Putamen (tissue), 1 donor: ENCODE measurements around the gene SUMF2.
A peak's percentile ranks its signal among the peaks of the same experiment; 100 is the strongest.
"Not testable (repeated sequence)": the region's sequence is repeated elsewhere in the genome, so short reads cannot be mapped to it uniquely, and the experiment has no call there.

Source experiments
- DNase-seq: peaks from one replicate; pipeline ENCODE4 v3.0.0-alpha.2; 2016; ENCODE audit warnings: low spot score

SUMF2 gene

DNA sequence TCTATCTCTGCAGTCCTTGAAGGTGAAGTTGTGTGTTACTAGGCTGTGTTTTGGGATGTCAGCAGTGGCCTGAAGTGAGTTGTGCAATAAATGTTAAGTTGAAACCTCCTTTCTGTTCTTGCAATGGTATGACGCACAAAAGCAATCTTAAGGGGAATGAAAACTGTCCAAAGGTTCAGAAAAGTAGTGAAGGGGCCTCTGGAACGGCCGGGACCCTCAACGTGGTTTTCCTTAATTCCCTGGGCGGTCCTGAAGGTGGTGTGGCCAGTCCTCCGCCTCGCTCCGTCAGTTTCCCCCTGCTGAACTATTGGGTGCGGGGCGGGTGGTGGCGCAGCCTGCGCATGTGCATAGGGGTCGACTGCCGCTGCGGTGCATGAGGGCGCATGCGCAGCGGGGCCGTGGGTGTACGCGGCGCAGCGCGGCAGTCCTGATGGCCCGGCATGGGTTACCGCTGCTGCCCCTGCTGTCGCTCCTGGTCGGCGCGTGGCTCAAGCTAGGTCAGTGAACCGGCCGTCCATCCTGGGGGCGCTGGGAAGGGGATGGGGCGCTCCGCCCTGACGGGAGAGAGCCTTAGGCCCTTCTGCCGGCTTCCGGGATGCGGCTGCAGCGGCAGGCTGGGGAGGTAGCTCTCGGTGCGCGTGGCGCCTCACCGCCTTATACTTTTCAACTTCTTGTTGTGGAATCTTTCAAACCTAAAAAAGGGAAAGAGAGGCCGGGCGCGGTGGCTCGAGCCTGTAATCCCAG lies at the start of gene SUMF2:
SUMF2 (plus strand) TSS at position 405 of the 744 bp plus-strand sequence; CDS start at position 431, 26 bp downstream.
- peak; percentile 92 for DNase-seq

DNA sequence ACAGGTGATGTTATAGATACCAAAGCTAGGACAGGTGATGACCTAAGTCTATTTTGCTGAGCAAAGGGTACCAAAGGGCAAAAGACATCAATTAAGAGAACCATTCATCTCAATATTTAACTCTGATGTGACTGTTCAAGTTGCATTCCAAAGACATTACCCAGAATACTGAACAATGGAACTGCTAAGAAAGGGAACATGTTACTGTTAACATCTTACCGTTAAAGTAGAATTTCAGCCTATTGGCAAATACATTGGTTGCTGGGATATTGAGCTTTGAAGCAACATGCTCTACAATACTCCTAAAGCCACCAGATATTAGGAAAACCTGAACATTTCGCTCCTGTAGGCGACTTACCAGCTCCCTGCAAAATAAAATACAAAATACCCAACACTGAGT lies 47.1 kb upstream of the SUMF2 start:
- DNase-seq: not testable (repeated sequence)

DNA sequence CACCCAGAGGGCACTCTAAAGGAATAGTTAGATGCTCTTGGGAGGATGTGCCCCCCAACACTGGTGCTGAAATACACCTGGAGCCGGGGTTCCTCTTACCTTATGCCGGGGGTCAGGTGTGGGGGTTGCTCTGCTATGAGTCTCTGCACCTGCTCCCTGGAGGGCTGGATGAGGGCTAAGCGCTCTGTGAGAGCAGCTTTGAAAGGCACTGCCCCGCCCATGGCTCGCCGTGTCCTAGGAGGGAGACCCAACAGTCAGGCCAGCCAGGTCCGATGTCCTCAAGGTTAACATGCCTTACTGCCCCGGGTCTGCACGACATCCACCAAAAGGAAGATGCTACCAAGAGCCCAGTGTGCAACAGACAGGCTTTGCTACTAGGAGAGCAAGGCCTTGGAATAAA lies 44.6 kb upstream of the SUMF2 start:
- no peak for DNase-seq

GRCh38 chr7:56023500-56023899 lies 40.6 kb upstream of the SUMF2 start:
- no peak for DNase-seq

GRCh38 chr7:56026538-56026937 lies 37.5 kb upstream of the SUMF2 start:
- no peak for DNase-seq

DNA sequence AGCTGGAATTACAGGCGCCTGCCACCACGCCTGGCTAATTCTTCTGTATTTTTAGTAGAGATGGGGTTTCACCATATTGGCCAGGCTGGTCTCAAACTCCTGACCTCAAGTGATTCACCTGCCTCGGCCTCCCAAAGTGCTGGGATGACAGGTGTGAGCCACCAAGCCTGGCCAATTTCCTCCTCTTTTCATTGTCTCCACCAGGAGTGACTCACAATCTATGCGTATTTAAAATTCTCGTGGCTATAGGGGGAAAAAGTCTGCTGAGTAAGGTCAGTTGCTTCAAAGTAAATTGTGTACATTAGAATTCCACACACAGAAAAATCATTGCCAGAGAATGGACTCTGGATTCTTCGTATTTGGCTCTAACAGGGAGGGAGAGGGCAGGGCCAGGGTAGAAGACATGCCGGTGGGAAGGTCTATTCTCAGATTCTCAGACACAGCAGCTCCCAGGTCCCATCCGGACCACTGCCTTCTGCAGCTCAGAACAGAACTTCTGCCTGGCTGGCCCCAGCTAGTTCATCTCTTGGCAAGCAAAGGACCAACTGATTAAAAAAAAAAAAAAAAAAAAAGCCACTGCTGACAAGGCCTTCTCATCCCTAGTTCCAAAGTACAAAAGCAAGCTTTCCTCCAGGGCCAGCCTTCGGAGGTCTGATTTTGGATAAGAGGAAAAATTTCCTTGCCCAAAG lies 35.0 kb upstream of the SUMF2 start:
- no peak for DNase-seq

GRCh38 chr7:56030340-56030739 lies 33.7 kb upstream of the SUMF2 start:
- DNase-seq: no peak

- DNase-seq: not testable (repeated sequence)
Measured at GRCh38 chr7:56031556-56031955, 32.5 kb upstream of the SUMF2 start.

DNA sequence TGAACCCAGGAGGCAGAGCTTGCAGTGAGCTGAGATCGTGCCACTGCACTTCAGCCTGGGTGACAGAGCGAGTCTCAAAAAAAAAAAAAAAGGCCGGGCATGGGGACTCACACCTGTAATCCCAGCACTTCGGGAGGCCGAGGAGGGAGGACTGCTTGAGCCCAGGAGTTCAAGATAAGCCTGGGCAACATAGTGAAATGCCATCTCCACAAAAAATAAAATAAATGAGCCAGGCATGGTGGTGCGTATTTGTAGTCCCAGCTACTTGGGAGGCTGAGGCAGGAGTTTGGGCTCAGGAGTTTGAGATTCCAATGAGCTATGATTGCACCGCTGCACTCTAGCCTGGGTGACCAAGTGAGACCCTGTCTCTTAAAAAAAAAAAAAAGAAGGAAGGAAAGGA lies 31.5 kb upstream of the SUMF2 start:
- not testable (repeated sequence) for DNase-seq

- DNase-seq: peak; percentile 70
Measured at GRCh38 chr7:56033671-56034432, 30.2 kb upstream of the SUMF2 start.

DNA sequence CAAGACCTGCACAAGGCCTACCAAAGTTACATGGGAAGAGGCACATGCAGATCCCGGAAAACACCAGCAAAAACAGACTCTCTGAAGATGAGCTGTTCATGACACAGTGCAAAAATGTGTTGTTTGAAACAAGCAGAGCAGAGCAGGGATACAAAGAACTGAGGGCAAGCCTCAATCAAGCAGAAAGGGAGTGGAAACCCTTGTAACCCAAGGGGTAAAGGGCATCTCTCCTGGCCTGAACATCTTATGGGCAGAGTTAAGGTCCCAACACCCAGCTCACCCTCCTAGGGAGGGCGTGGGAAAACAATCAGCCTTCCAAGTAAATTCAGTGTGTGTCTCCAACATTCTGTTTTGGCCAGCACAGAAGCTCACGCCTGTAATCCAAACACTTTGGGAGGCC lies 23.4 kb upstream of the SUMF2 start:
- DNase-seq: no peak

GRCh38 chr7:56045758-56046157 lies 18.3 kb upstream of the SUMF2 start:
- DNase-seq: not testable (repeated sequence)

DNA sequence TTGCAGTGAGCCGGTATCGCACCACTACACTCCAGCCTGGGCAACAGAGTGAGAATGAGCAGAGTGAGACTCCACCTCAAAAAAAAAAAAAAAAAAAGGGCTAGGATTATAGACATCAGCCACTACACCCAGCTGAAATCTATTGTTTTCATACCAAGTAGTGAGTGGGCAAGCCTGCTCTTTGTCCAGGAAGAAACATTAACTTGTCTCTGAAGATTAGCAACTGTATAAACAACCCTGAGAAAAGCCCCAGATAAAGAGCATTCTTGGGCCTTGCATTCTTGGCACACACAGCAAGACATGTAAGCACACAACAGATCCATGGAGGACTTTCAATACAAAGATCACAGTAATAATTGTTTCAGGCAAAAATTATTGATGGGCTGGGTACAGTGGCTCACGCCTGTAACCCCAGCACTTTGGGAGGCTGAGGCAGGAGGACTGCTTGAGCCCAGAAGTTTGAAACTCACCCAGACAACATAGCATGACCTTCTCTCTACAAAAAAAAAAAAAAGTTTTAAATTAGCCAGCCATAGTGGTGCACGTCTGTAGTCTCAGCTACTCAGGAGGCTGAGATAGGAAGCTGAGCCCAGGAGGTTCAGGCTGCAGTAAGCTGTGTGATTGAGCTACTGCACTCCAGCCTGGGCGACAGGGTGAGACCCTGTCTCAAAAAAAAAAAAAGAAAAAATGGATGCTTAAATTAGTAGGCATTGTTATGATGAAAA lies 17.2 kb upstream of the SUMF2 start:
- DNase-seq: no peak

DNA sequence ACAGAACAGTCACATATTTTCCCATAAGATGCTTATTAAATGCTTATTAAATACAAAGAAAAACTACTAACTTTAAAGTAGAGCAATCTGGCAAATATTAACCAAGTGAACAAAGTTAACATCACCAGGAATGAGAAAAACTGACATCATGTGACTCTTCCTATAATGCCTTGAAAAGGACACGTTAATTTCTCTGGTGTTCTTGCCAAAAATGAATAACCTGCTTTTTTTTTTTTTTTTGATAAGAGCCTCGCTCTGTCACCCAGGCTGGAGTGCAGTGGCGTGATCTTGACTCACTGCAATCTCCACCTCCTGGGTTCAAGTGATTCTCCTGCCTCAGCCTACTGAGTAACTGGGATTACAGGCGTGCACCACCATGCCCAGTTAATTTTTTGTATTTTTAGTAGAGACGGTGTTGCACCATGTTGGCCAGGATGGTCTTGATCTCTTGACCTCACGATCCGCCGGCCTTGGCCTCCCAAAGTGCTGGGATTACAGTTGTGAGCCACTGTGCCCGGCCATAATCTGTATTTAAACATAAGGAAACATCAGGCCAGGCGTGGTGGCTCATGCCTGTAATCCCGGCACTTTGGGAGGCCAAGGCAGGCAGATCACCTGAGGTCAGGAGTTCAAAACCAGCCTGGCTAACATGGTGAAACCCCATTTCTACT lies 16.5 kb upstream of the SUMF2 start:
- not testable (repeated sequence) for DNase-seq

GRCh38 chr7:56048245-56048644 lies 15.8 kb upstream of the SUMF2 start:
- DNase-seq: no peak

DNA sequence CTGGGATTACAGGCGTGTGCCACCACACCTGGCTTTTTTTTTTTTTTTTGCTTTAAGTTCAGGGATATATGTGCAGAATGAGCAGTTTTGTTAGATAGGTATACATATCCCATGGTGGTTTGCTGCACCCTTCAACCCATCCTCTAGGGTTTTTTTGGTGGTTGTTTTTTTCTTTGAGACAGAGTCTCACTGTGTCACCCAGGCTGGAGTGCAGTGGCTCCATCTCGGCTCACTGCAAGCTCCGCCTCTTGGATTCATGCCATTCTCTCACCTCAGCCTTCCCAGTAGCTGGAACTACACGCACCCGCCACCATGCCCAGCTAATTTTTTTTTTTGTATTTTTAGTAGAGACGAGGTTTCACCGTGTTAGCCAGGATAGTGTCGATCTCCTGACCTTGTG lies 15.3 kb upstream of the SUMF2 start:
- not testable (repeated sequence) for DNase-seq

- DNase-seq: no peak
Measured at GRCh38 chr7:56051053-56051338, 13.1 kb upstream of the SUMF2 start.

DNA sequence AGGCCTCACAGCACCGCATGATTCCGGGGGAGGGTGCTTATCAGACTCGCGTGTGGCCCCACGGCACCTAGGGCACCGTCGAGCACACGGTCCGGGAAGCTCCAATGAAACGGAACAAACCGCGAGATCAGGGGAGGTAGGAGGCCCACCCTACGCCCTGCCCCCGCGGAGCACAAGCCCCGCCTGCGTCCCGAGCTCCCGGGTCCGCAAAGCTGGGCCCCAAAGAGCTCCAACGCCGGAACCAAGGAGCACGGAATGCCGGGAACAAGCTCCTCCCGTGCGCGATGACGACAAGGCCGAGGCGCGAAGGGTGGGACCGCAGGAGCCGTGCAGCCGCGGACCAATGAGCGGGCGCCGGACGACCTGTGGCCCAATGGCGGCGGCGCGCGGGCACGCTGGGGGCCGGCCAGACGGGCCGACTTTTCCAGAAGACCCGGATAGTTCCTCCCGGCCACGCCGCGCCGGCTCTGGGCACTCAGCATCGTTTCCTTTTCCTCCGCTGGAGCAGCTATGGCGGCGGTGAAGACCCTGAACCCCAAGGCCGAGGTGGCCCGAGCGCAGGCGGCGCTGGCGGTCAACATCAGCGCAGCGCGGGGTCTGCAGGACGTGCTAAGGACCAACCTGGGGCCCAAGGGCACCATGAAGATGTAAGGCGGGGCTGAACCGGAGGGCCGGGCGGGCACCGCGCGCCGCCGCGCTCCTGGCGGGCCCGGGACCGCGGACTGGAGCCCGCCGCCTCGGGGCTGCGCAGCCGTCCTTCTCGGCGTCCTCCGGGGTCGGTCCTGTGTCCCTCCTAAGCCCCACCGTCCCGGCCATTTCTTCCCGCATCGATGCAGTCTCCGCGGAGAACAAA lies 12.5 kb upstream of the SUMF2 start, which contains the start of the genes CCT6A and PSPH:
CCT6A (plus strand) TSS at position 427 of the 853 bp plus-strand sequence; CDS start at position 511, 84 bp downstream.
PSPH (minus strand) TSS at position 106 of the 853 bp plus-strand sequence. CDS start 30,232 bp downstream, outside the sequence.
- peak; percentile 98 for DNase-seq

DNA sequence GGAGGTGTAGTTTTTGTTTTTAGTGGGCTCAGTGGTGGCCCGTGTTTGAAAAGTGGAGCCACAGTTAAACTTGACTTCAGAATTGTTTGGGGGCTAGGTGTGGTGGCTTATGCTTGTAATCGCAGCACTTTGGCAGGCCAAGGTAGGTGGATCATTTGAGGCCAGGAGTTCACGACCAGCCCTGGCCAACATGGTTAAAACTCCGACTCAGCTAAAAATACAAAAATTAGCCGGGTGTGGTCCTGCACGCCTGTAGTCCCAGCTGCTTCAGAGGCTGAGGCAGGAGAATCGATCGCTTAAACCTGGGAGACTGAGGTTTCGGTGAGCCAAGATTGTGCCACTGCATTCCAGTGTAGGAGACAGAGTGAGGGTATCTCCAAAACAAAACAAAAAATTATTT lies 10.7 kb upstream of the SUMF2 start:
- DNase-seq: no peak

- no peak for DNase-seq
Measured at GRCh38 chr7:56053993-56054392, 10.1 kb upstream of the SUMF2 start.

GRCh38 chr7:56062382-56062781 lies 1.7 kb upstream of the SUMF2 start:
- no peak for DNase-seq
